ENCODE data around the gene TRDN. TPM values are rescaled to one million over a fixed set of nuclear protein-coding genes. Genes with fewer than 3 reads are reported as not detected.

The TRDN gene
- total and polyA plus RNA-seq, 2 experiments from 2014 or later = 0.10 to 0.48 TPM

DNA sequence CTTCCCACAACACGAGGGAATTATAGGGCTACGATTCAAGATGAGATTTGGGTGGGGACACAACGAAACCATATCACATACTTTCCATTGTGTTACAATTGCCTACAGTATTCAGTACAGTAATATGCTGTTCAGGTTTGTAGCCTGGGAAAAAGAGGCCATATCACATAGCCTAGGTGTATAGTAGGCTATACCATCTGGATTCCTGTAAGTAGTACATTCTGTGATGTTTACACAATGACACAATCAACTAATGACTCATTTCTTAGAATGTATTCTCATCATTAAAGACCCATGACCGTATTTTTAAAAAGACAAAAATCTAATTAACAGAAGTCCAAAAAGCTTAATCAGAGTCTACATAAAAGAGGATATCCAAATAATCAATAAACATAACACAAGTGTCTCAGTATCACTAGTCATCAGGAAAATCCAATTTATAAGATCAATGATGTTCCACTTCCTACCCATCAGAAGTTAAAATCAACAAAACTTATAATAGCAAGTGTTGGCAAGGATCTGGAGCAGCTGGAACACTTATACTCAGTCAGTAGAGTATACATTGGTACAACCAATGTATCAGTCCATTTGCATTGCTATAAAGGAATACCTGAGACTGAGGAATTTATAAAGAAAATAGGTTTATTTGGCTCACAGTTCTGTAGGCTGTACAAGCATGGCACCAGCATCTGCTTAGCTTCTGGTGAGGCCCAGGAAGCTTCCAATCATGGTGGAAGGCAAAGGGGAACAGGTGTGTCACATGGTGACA is 424.8 kb downstream of the TRDN start:
- TF ChIP-seq CTCF (IDR thresholded peaks at IDR 0.05; ENCODE audit: poor library complexity) = no peak
- no peak for DNase-seq (ENCODE audit: low spot score)
- no peaks in the 10 kb centered on the region for H3K9me2 ChIP-seq (replicated peaks; ENCODE audit: insufficient read depth)
- no peaks in the 10 kb centered on the region for H3K36me3 ChIP-seq (replicated peaks; ENCODE audit: insufficient read depth, low read depth)
- H4K20me1 ChIP-seq (ENCODE audit: insufficient read depth, poor library complexity, severe bottlenecking) = no peaks in the 10 kb centered on the region
- no peak overlapping the region for H3K4me2 ChIP-seq
- 90% methylated on average over 4 of the region's 4 CpGs for WGBS (ENCODE audit: low lambda C conversion rate, missing lambda C conversion rate)
- no peak overlapping the region for H3K4me3 ChIP-seq
- no peak overlapping the region for H3K27ac ChIP-seq
- no peaks in the 10 kb centered on the region for H3K4me1 ChIP-seq (ENCODE audit: insufficient read depth)
- H3K79me2 ChIP-seq = no peaks in the 10 kb centered on the region
- H3K27me3 ChIP-seq = no peaks in the 10 kb centered on the region
- H3K9me3 ChIP-seq (ENCODE audit: low read depth) = no peaks in the 10 kb centered on the region
- H2AFZ ChIP-seq = no peak overlapping the region

- no peaks in the 10 kb centered on the region for H3K79me2 ChIP-seq
- TF ChIP-seq CTCF (IDR thresholded peaks at IDR 0.05; ENCODE audit: poor library complexity) (no peak), EZH2 (IDR thresholded peaks at IDR 0.05; ENCODE audit: borderline replicate concordance) (no peak), EZH2phosphoT487 (IDR thresholded peaks at IDR 0.05; ENCODE audit: low read depth, severe bottlenecking, unreplicated experiment) (no peak)
Measured at GRCh38 chr6:123210645-123211044, 426.1 kb downstream of the TRDN start.

DNA sequence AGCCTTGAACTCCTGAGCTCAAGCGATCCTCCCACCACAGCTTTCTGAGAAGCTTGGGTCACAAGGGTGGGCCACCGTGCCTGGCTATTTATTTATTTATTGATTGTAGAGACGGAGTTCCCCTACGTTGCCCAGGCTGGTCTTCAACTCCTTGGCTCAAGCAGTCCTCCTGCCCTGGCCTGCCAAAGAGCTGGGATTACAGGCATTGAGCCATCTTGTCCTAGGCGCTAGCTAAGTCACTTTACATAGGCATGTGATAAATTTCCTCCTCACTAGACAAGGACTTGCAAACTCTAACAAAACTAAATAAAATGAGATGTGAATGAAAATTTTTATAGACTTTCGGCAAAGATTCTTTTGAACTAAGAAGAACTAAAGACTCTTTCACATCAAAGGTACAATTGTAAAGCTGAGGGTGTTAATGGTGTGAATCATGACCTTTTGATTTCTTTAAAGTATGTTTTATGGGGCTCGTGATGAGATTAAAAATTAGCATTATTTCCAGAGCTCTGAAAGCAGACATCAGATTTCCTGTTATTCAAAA is 428.7 kb downstream of the TRDN start:
- no peak overlapping the region for H3K27ac ChIP-seq
- H3K4me2 ChIP-seq = no peak overlapping the region
- H3K9me2 ChIP-seq (replicated peaks; ENCODE audit: insufficient read depth) = no peaks in the 10 kb centered on the region
- no peaks in the 10 kb centered on the region for H3K9me3 ChIP-seq (ENCODE audit: low read depth)
- no peaks in the 10 kb centered on the region for H3K27me3 ChIP-seq
- H2AFZ ChIP-seq = no peak overlapping the region
- DNase-seq (ENCODE audit: low spot score) = no peak
- no peaks in the 10 kb centered on the region for H3K4me1 ChIP-seq (ENCODE audit: insufficient read depth)
- no peaks in the 10 kb centered on the region for H4K20me1 ChIP-seq (ENCODE audit: insufficient read depth, poor library complexity, severe bottlenecking)
- no peaks in the 10 kb centered on the region for H3K36me3 ChIP-seq (replicated peaks; ENCODE audit: insufficient read depth, low read depth)
- no peak overlapping the region for H3K4me3 ChIP-seq
- 82% methylated on average over 7 of the region's 7 CpGs for WGBS (ENCODE audit: low lambda C conversion rate, missing lambda C conversion rate)
- H3K79me2 ChIP-seq = no peaks in the 10 kb centered on the region
- TF ChIP-seq EZH2 (IDR thresholded peaks at IDR 0.05; ENCODE audit: borderline replicate concordance) (no peak), EZH2phosphoT487 (IDR thresholded peaks at IDR 0.05; ENCODE audit: low read depth, severe bottlenecking, unreplicated experiment) (no peak), CTCF (IDR thresholded peaks at IDR 0.05; ENCODE audit: poor library complexity) (no peak)

More at GRCh38 chr6:123210645-123211044, 426.1 kb downstream of the TRDN start:
- H3K9me3 ChIP-seq (ENCODE audit: low read depth) = no peaks in the 10 kb centered on the region
- H3K4me1 ChIP-seq (ENCODE audit: insufficient read depth) = no peaks in the 10 kb centered on the region
- no peak overlapping the region for H3K4me3 ChIP-seq
- 81% methylated on average over 2 of the region's 2 CpGs for WGBS (ENCODE audit: low lambda C conversion rate, missing lambda C conversion rate)
- H3K27ac ChIP-seq = no peak overlapping the region
- no peaks in the 10 kb centered on the region for H3K27me3 ChIP-seq
- no peaks in the 10 kb centered on the region for H3K36me3 ChIP-seq (replicated peaks; ENCODE audit: insufficient read depth, low read depth)
- H3K9me2 ChIP-seq (replicated peaks; ENCODE audit: insufficient read depth) = no peaks in the 10 kb centered on the region
- H2AFZ ChIP-seq = no peak overlapping the region
- no peak for DNase-seq (ENCODE audit: low spot score)
- no peaks in the 10 kb centered on the region for H4K20me1 ChIP-seq (ENCODE audit: insufficient read depth, poor library complexity, severe bottlenecking)
- H3K4me2 ChIP-seq = no peak overlapping the region
